Erythroblast (primary cell): Measurements from ENCODE around the gene MYL12B.

Source experiments
- DNase-seq, 2 experiments: peaks; one replicate each; lab custom pipeline; 2025; lab: John Stamatoyannopoulos, UW
- GATA1 ChIP-seq: IDR thresholded peaks from 2 replicates; pipeline ENCODE4 v1.6.1; 2011; ENCODE audit warnings: low read depth, mild to moderate bottlenecking, control low read depth, low read length, moderate library complexity
- POLR2A ChIP-seq: IDR thresholded peaks from 2 replicates; pipeline ENCODE4 v1.6.1; 2011; ENCODE audit warnings: mild to moderate bottlenecking, low read length

The MYL12B gene

GRCh38 chr18:3247240-3248061, 14.5 kb upstream of the MYL12B start, which contains the start of gene MYL12A:
MYL12A (plus strand) TSS chr18:3247801; CDS start chr18:3253248, 5,447 bp downstream.
- TF ChIP-seq POLR2A (peak; percentile 88), GATA1 (no peak)
- peak; percentile 98 to 99 for DNase-seq

GRCh38 chr18:3248062-3248657, 13.8 kb upstream of the MYL12B start:
- peak; percentile 71 to 81 for DNase-seq
- TF ChIP-seq GATA1, result no peak
- no peak for TF ChIP-seq POLR2A

GRCh38 chr18:3248658-3249359, 13.1 kb upstream of the MYL12B start:
- DNase-seq, result peak; percentile 74 to 76
- TF ChIP-seq POLR2A (no peak), GATA1 (no peak)

- DNase-seq, result peak in 1 of 2 experiments; percentile 30
- TF ChIP-seq POLR2A, result peak; percentile 36
- TF ChIP-seq GATA1, result no peak
These were observed 11.5 kb upstream of the MYL12B start for GRCh38 chr18:3250237-3251107.

- TF ChIP-seq POLR2A (no peak), GATA1 (no peak)
- no peak for DNase-seq
These were observed 10.5 kb upstream of the MYL12B start for GRCh38 chr18:3251249-3251962.

GRCh38 chr18:3251963-3252277, 10.0 kb upstream of the MYL12B start:
- no peak for TF ChIP-seq GATA1
- peak; percentile 26 for TF ChIP-seq POLR2A
- no peak for DNase-seq

GRCh38 chr18:3252843-3253242, 9.1 kb upstream of the MYL12B start:
- no peak for DNase-seq
- TF ChIP-seq GATA1 (no peak), POLR2A (no peak)

- TF ChIP-seq POLR2A (no peak), GATA1 (no peak)
- no peak for DNase-seq
These were observed 7.2 kb upstream of the MYL12B start for GRCh38 chr18:3254725-3255124.

- TF ChIP-seq GATA1 (no peak), POLR2A (peak; percentile 9)
- DNase-seq, result no peak
These were observed 6.2 kb upstream of the MYL12B start for GRCh38 chr18:3255611-3256165.

GRCh38 chr18:3256693-3257626, 5.0 kb upstream of the MYL12B start:
- TF ChIP-seq POLR2A (no peak), GATA1 (no peak)
- DNase-seq, result no peak

GRCh38 chr18:3257627-3258120, 4.3 kb upstream of the MYL12B start:
- no peak for DNase-seq
- TF ChIP-seq GATA1, result no peak
- no peak for TF ChIP-seq POLR2A

- TF ChIP-seq GATA1, result no peak
- TF ChIP-seq POLR2A, result no peak
- DNase-seq, result no peak
These were observed 949 bp upstream of the MYL12B start for GRCh38 chr18:3260995-3261372.
